ENCODE results near the gene POU6F2.

The POU6F2 gene

GRCh38 chr7:39248041-39248691 lies 270.5 kb downstream of the POU6F2 start:
- no peaks in the 10 kb centered on the region for H3K9me3 ChIP-seq
- H3K4me2 ChIP-seq: no peak overlapping the region
- no peak overlapping the region for H3K4me3 ChIP-seq
- H3K27ac ChIP-seq: no peak overlapping the region
- no peak for TF ChIP-seq Cebpa-rat (IDR thresholded peaks at IDR 0.05)
- no peak overlapping the region for H3K9ac ChIP-seq
- H3K4me1 ChIP-seq: no peaks in the 10 kb centered on the region
- no peaks in the 10 kb centered on the region for H4K20me1 ChIP-seq
- H3K27me3 ChIP-seq: no peaks in the 10 kb centered on the region
- no peaks in the 10 kb centered on the region for H3K36me3 ChIP-seq

- no peaks in the 10 kb centered on the region for H3K9me3 ChIP-seq
- no peak for TF ChIP-seq Cebpa-rat (IDR thresholded peaks at IDR 0.05)
- no peak overlapping the region for H3K4me2 ChIP-seq
- H4K20me1 ChIP-seq: no peaks in the 10 kb centered on the region
- no peak overlapping the region for H3K4me3 ChIP-seq
- no peak overlapping the region for H3K9ac ChIP-seq
- H3K27me3 ChIP-seq: no peaks in the 10 kb centered on the region
- H3K27ac ChIP-seq: no peak overlapping the region
- no peaks in the 10 kb centered on the region for H3K4me1 ChIP-seq
- no peaks in the 10 kb centered on the region for H3K36me3 ChIP-seq
Observed at GRCh38 chr7:39248692-39249090, 271.0 kb downstream of the POU6F2 start.

- no peaks in the 10 kb centered on the region for H3K27me3 ChIP-seq
Observed at GRCh38 chr7:39249635-39250152, 272.0 kb downstream of the POU6F2 start.

GRCh38 chr7:39252916-39253315 lies 275.2 kb downstream of the POU6F2 start:
- Histone ChIP-seq H4K20me1 (no peaks in the 10 kb centered on the region), H3K9ac (no peak overlapping the region), H3K27me3 (no peaks in the 10 kb centered on the region), H3K36me3 (no peaks in the 10 kb centered on the region), H3K4me3 (no peak overlapping the region), H3K27ac (no peak overlapping the region), H3K4me2 (no peak overlapping the region), H3K9me3 (no peaks in the 10 kb centered on the region), H3K4me1 (no peaks in the 10 kb centered on the region)
- TF ChIP-seq Cebpa-rat (IDR thresholded peaks at IDR 0.05): no peak

More at GRCh38 chr7:39249635-39250152, 272.0 kb downstream of the POU6F2 start:
- no peak overlapping the region for H3K9ac ChIP-seq
- H3K4me2 ChIP-seq: no peak overlapping the region
- no peak overlapping the region for H3K27ac ChIP-seq
- H3K4me3 ChIP-seq: no peak overlapping the region
- H4K20me1 ChIP-seq: no peaks in the 10 kb centered on the region
- no peaks in the 10 kb centered on the region for H3K36me3 ChIP-seq
- no peak for TF ChIP-seq Cebpa-rat (IDR thresholded peaks at IDR 0.05)
- H3K4me1 ChIP-seq: no peaks in the 10 kb centered on the region
- no peaks in the 10 kb centered on the region for H3K9me3 ChIP-seq

GRCh38 chr7:39259391-39260003 lies 281.8 kb downstream of the POU6F2 start:
- no peaks in the 10 kb centered on the region for H3K4me1 ChIP-seq
- no peaks in the 10 kb centered on the region for H3K36me3 ChIP-seq
- no peaks in the 10 kb centered on the region for H4K20me1 ChIP-seq
- TF ChIP-seq Cebpa-rat (IDR thresholded peaks at IDR 0.05): no peak
- no peaks in the 10 kb centered on the region for H3K9me3 ChIP-seq
- H3K27me3 ChIP-seq: no peaks in the 10 kb centered on the region
- H3K4me2 ChIP-seq: no peak overlapping the region
- H3K4me3 ChIP-seq: no peak overlapping the region
- H3K27ac ChIP-seq: no peak overlapping the region
- no peak overlapping the region for H3K9ac ChIP-seq

DNA sequence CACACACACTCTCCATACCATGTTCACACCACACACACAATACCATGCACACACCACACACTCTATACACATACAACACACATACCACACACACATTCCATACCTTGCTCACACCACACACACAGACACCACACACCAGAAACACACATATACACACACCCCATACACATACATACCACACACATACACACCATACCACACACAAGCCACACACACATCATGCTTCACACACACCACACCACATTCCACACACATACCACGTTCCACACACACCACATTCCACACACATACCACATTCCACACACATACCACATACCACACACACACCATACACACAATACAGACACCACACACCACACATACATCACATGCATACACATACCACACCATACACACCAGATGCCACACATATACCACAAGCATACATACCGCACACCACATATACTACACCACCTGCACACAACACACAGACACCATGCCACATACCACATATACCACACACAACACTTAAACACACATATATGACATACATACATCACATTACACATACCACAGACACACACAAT lies 282.7 kb downstream of the POU6F2 start:
- H3K27me3 ChIP-seq: no peaks in the 10 kb centered on the region
- H3K4me1 ChIP-seq: no peaks in the 10 kb centered on the region
- TF ChIP-seq Cebpa-rat (IDR thresholded peaks at IDR 0.05): no peak
- H3K9ac ChIP-seq: no peak overlapping the region
- no peak overlapping the region for H3K4me3 ChIP-seq
- H3K27ac ChIP-seq: no peak overlapping the region
- H4K20me1 ChIP-seq: no peaks in the 10 kb centered on the region
- H3K4me2 ChIP-seq: no peak overlapping the region
- no peaks in the 10 kb centered on the region for H3K9me3 ChIP-seq
- H3K36me3 ChIP-seq: no peaks in the 10 kb centered on the region

DNA sequence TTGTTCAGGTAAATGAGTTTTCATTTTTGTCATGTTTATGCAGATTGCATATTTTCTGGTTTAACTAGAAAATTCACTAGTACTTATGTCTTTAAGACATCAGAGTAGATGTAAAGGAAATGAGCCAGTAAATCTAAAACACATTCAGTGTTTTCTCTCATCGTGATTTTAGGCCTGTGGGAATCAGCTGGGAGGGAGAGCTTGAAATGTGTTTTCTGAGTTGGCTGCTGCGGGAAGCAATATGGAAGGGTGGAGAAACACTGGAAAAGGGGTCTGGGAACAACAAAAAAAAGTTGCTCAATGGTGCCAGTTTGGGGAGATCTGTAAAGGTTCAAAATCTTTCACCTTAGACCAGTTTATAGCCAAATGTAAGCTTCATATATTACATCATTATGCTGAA lies 284.1 kb downstream of the POU6F2 start:
- no peak overlapping the region for H3K9ac ChIP-seq
- no peaks in the 10 kb centered on the region for H3K36me3 ChIP-seq
- H3K4me2 ChIP-seq: no peak overlapping the region
- H3K9me3 ChIP-seq: no peaks in the 10 kb centered on the region
- no peak overlapping the region for H3K4me3 ChIP-seq
- no peaks in the 10 kb centered on the region for H3K27me3 ChIP-seq
- H4K20me1 ChIP-seq: no peaks in the 10 kb centered on the region
- no peaks in the 10 kb centered on the region for H3K4me1 ChIP-seq
- no peak overlapping the region for H3K27ac ChIP-seq
- no peak for TF ChIP-seq Cebpa-rat (IDR thresholded peaks at IDR 0.05)

DNA sequence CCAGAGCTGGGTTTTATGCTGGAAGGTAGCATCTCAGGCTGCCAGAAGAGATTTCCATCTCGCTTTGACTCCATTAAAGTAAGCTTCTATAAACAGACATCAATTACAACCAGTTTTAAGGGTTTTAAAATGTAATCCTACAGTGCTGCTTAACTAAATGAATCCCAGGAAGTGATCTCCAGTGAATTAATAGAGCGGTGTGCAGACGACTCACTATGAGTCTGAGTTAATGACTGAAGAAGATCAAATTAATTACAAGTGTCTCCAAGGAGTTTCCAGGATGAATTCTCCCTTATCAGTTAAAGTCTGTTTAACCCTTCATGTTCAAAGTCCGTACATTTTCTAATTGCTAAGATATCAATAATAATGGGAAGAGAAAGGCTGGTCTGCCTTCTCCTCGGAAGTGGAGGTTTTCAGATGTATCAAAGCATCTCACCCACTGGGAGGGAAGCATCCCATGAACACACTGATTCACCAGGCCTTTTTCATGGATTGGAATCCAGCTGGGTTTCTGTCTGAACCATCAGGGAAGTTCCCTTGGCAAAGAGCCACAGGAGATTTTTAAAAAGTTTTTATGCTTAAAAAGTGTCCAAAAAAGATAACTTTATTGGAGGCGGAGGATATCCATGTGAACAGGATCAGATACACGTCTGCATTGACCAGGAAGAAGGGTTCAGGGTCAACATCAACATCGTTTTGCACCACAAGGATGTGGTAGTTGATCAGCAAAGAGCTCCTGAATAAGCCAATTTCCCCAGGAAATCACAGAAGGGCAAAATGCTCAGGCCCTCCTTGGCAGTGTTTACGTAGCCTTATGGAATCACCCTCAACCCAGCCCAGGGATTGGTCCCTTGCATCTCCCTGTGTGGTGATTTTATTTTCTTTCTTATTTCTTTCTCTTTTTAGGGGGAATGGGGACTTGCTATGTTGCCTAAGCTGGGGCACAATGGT lies 288.2 kb downstream of the POU6F2 start:
- Histone ChIP-seq H3K27ac (no peak overlapping the region), H3K4me1 (no peaks in the 10 kb centered on the region), H4K20me1 (no peaks in the 10 kb centered on the region), H3K4me3 (no peak overlapping the region), H3K9ac (no peak overlapping the region), H3K27me3 (no peaks in the 10 kb centered on the region), H3K4me2 (no peak overlapping the region), H3K36me3 (no peaks in the 10 kb centered on the region), H3K9me3 (no peaks in the 10 kb centered on the region)
- TF ChIP-seq Cebpa-rat (IDR thresholded peaks at IDR 0.05): no peak

GRCh38 chr7:39269034-39269433 lies 291.3 kb downstream of the POU6F2 start:
- H3K4me1 ChIP-seq: no peaks in the 10 kb centered on the region
- H3K4me2 ChIP-seq: no peak overlapping the region
- H3K4me3 ChIP-seq: no peak overlapping the region
- H3K27ac ChIP-seq: no peak overlapping the region
- H3K36me3 ChIP-seq: no peaks in the 10 kb centered on the region
- no peak overlapping the region for H3K9ac ChIP-seq
- H4K20me1 ChIP-seq: no peaks in the 10 kb centered on the region
- H3K27me3 ChIP-seq: no peaks in the 10 kb centered on the region
- no peaks in the 10 kb centered on the region for H3K9me3 ChIP-seq
- TF ChIP-seq Cebpa-rat (IDR thresholded peaks at IDR 0.05): no peak
